Spleen (tissue), 7 donors: ENCODE results near the gene HDHD3.
"Not testable (repeated sequence)": the region's sequence is repeated elsewhere in the genome, so short reads cannot be mapped to it uniquely, and the experiment has no call there.

Experiments
- CTCF ChIP-seq, 11 experiments: fragments of 200-600 bp in 7 of 11; fragments of 450-650 bp in 4 of 11; sonication (generic) in 4 of 11; IDR thresholded peaks in 8 of 11; conservative IDR thresholded peaks in 3 of 11; 1 replicate in 7 of 11; 2 replicates in 4 of 11; pipeline versions ENCODE4 v1.4.0 to v1.8.0; 2016 to 2021; ENCODE audit warnings: antibody characterized with exemption in 11 of 11, inconsistent platforms in 4 of 11, mild to moderate bottlenecking in 1 of 11
- POLR2A ChIP-seq, 3 donors: fragments of 450-650 bp; IDR thresholded peaks; one replicate each; pipeline ENCODE4 v1.5.1; 2017; ENCODE audit warnings: antibody characterized with exemption in 3 of 3, mild to moderate bottlenecking in 1 of 3
- POLR2AphosphoS5 ChIP-seq, 3 donors: sonication (generic); formaldehyde crosslinking; IDR thresholded peaks; one replicate each; pipeline ENCODE4 v1.5.1; 2017; ENCODE audit warnings: antibody characterized with exemption in 3 of 3
- donor health status: DM: no; HTN: no; CAD: no; lungs with moderate emphysema.
- donor health status: DM: no; HTN: no; CAD: no.
- donor health status: DM: no; HTN: no; CAD: no.

GRCh38 chr9:113379094-113379828 is 2.5 kb upstream of the HDHD3 start:
- TF ChIP-seq CTCF (IDR thresholded peaks at IDR 0.05 in 8 of 11, conservative IDR thresholded peaks at IDR 0.05 in 3 of 11); POLR2A (IDR thresholded peaks at IDR 0.05); POLR2AphosphoS5 (IDR thresholded peaks at IDR 0.05): not testable (repeated sequence)
